ENCODE results near the gene FRMD4B. TPM values are rescaled to one million over a fixed set of nuclear protein-coding genes. Genes with fewer than 3 reads are reported as not detected.

The FRMD4B gene
- total RNA-seq, 4 donors from 2014 or later, result 9.3 to 54.5 (median 27.9) TPM

GRCh38 chr3:69403454-69403853 is 17.6 kb upstream of the FRMD4B start:
- no peak for DNase-seq
- no peak for TF ChIP-seq POLR2A (IDR thresholded peaks at IDR 0.05)
- no peak for TF ChIP-seq CTCF (IDR thresholded peaks at IDR 0.05)

DNA sequence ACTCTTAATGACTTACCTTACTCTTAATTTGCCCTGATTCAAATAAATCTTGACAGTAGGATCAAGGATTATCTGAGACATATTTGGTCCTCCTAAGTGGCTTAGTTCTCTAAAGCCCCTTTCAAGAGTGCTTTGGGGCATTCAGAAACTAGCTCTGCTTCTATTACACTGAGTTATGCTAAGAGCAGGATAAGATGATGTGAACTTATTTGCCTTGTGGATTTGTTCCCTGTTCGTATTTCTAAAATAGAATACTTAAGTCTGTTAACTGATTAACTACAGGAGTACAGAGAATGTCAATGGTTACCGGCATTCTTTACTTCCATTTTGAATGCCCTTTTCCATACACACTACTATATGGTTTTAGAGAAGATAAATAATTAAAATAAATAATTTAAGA is 14.8 kb upstream of the FRMD4B start:
- no peak for DNase-seq
- H3K9me3 ChIP-seq, result no peaks in the 10 kb centered on the region
- H3K27ac ChIP-seq, result no peak overlapping the region
- no peaks in the 10 kb centered on the region for H3K36me3 ChIP-seq
- H3K4me1 ChIP-seq, result no peaks in the 10 kb centered on the region
- H3K4me3 ChIP-seq, result no peak overlapping the region
- no peaks in the 10 kb centered on the region for H3K27me3 ChIP-seq
- TF ChIP-seq POLR2A (IDR thresholded peaks at IDR 0.05), result no peak
- no peak for TF ChIP-seq CTCF (IDR thresholded peaks at IDR 0.05)

More at GRCh38 chr3:69403454-69403853, 17.6 kb upstream of the FRMD4B start:
- Histone ChIP-seq H3K9me3 (no peaks in the 10 kb centered on the region), H3K4me1 (no peaks in the 10 kb centered on the region), H3K27me3 (no peaks in the 10 kb centered on the region), H3K36me3 (no peaks in the 10 kb centered on the region), H3K27ac (no peak overlapping the region), H3K4me3 (no peak overlapping the region)

DNA sequence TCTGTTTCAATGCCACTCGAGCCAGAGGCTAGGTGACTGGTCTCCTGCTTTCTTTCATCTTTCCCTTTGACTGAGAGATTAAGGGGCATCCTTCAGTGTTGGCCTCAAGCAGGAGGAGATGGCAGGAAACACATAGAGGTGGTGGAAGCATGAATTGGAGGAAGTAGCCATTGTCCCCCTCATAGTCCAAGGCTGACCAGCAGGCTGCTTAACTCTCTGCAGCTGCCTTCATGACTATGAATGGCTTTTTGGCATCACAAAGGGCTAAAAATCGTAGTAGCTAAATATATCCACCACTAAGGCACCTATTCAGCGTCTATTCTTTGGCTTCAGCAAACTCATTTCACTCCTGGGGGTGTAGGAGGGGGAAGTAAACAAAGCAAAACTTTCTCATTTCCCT is 7.0 kb upstream of the FRMD4B start:
- Histone ChIP-seq H3K27me3 (no peaks in the 10 kb centered on the region), H3K4me1 (no peaks in the 10 kb centered on the region), H3K4me3 (no peak overlapping the region), H3K36me3 (no peaks in the 10 kb centered on the region), H3K9me3 (no peaks in the 10 kb centered on the region), H3K27ac (no peak overlapping the region)
- DNase-seq, result no peak
- TF ChIP-seq POLR2A (IDR thresholded peaks at IDR 0.05), result no peak
- TF ChIP-seq CTCF (IDR thresholded peaks at IDR 0.05), result no peak

- no peak overlapping the region for H3K27ac ChIP-seq
- H3K4me1 ChIP-seq, result no peaks in the 10 kb centered on the region
- no peaks in the 10 kb centered on the region for H3K9me3 ChIP-seq
- no peak for DNase-seq
- TF ChIP-seq POLR2A (IDR thresholded peaks at IDR 0.05), result no peak
- no peak for TF ChIP-seq CTCF (IDR thresholded peaks at IDR 0.05)
- no peaks in the 10 kb centered on the region for H3K36me3 ChIP-seq
- no peaks in the 10 kb centered on the region for H3K27me3 ChIP-seq
- no peak overlapping the region for H3K4me3 ChIP-seq
These were observed 6.5 kb upstream of the FRMD4B start for GRCh38 chr3:69392415-69392814.

- no peaks in the 10 kb centered on the region for H3K36me3 ChIP-seq
- DNase-seq, result no peak
- no peaks in the 10 kb centered on the region for H3K9me3 ChIP-seq
- no peak overlapping the region for H3K27ac ChIP-seq
- TF ChIP-seq POLR2A (IDR thresholded peaks at IDR 0.05) (no peak), CTCF (IDR thresholded peaks at IDR 0.05) (no peak)
- no peaks in the 10 kb centered on the region for H3K27me3 ChIP-seq
- H3K4me1 ChIP-seq, result no peaks in the 10 kb centered on the region
- H3K4me3 ChIP-seq, result no peak overlapping the region
These were observed 5.7 kb upstream of the FRMD4B start for GRCh38 chr3:69391554-69391953.

- Histone ChIP-seq H3K27me3 (no peaks in the 10 kb centered on the region), H3K9me3 (no peaks in the 10 kb centered on the region), H3K36me3 (no peaks in the 10 kb centered on the region), H3K4me1 (peaks cover 0 to 7% (median 2%) of the 10 kb centered on the region in 4 donors), H3K27ac (no peak overlapping the region), H3K4me3 (no peak overlapping the region)
- DNase-seq, result no peak
- TF ChIP-seq CTCF (IDR thresholded peaks at IDR 0.05) (no peak), POLR2A (IDR thresholded peaks at IDR 0.05) (no peak)
These were observed 4.9 kb upstream of the FRMD4B start for GRCh38 chr3:69390771-69391170.
